NCI-H345 treated with DMSO at 0.1 percent for 48 hours (cell line): Measurements from ENCODE around the gene OPN5.

Experiments used
- DNase-seq: peaks from one replicate; lab custom pipeline; 2025; ENCODE audit not compliant: unreplicated experiment; lab: John Stamatoyannopoulos, UW

The OPN5 gene

GRCh38 chr6:47854971-47855370 is 73.1 kb downstream of the OPN5 start:
- DNase-seq: no peak

DNA sequence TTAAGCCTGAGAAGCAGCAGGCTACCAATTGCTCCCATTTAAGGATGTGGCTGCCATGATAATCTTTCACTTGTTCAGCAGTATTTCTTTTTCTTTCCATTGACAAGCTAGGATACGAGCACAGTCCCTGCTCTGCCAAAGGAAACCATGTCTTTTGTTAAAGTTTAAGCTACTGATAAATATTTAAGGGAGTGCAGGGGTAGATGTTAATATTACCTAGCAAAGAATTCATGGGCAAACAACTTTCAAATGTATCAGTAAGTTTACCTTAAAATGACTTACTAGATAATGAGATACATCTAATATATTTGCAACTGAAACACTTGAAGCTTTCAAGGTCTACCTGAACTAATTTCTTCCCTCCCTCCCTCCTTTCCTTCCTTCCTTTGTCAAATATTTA is 77.3 kb downstream of the OPN5 start:
- DNase-seq: no peak

DNA sequence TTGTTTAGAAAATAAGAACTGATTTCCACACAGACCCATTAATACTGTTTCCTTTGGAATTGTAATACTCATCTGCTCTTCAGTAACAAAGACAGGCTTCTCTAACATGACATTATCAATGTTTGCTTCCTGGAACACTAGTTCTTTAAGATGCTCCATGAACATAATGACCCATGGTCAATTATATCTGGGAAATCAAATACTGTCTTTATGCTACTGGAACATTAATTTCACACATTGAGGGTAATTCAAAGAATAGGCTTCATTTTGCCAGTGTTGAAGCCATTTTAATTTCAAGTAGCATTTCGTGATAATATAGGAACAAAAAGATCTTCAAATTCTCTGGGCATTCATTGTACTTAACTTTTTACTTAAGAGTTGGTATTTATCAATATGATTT is 80.9 kb downstream of the OPN5 start:
- no peak for DNase-seq

GRCh38 chr6:47865206-47865605 is 83.4 kb downstream of the OPN5 start:
- DNase-seq: no peak

DNA sequence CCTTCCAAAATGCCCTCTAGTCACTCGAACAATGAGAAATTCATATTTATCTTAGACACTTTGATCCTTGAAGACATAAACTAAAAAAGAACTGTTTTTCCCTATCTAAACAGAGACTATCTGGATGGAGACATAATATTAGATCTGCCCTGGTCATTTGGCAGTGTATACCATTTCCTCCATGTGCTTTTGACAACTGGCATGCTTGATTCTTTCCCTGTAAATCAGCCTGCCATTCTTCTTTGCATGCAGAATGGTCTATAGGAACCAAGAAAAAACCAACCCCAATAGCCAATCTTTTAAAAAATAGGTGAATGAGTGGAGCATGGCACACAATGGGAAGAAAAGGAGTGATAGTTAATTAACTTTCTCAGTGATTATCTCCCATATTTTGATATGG is 93.8 kb downstream of the OPN5 start:
- DNase-seq: no peak
